Neural crest cell (in vitro differentiated cells): ENCODE data around the gene KCNK5. TPM values are rescaled to one million over a fixed set of nuclear protein-coding genes. Genes with fewer than 3 reads are reported as not detected.

ENCODE experiments used
- DNase-seq: peaks from one replicate; pipeline ENCODE4 v3.0.0; 2021; ENCODE audit warnings: low read depth, mixed read lengths, low spot score
- H3K27ac Mint-ChIP-seq: one replicate; pipeline ENCODE4 v1.8.0; 2021; ENCODE audit warnings: mild to moderate bottlenecking, mixed read lengths; ENCODE audit not compliant: unreplicated experiment
- H3K27me3 Mint-ChIP-seq: 2 replicates; pipeline ENCODE4 v1.8.0; 2021; ENCODE audit warnings: low read depth, mild to moderate bottlenecking, mixed read lengths
- H3K36me3 Mint-ChIP-seq: 2 replicates; pipeline ENCODE4 v1.8.0; 2021; ENCODE audit warnings: low read depth, mild to moderate bottlenecking, mixed read lengths
- H3K4me1 Mint-ChIP-seq: 2 replicates; pipeline ENCODE4 v1.8.0; 2021; ENCODE audit warnings: mixed read lengths
- H3K4me3 Mint-ChIP-seq: one replicate; pipeline ENCODE4 v1.8.0; 2021; ENCODE audit warnings: mild to moderate bottlenecking, mixed read lengths
- H3K9me3 Mint-ChIP-seq: 2 replicates; pipeline ENCODE4 v1.8.0; 2021; ENCODE audit warnings: mixed read lengths
- total RNA-seq: library from RNA; stranded (reverse); gene quantifications from 2 replicates; pipeline ENCODE4 v1.2.1, GENCODE V29; 2021
- TF ChIP-seq, protein P1 (sequence below): fragments of 200-600 bp; sonication (generic); conservative IDR thresholded peaks from 2 replicates; pipeline ENCODE4 v1.5.0; 2021; ENCODE audit warnings: antibody characterized with exemption, mild to moderate bottlenecking

Gene KCNK5
- total RNA-seq, 1 donor from 2014 or later, result 32.7 TPM

DNA sequence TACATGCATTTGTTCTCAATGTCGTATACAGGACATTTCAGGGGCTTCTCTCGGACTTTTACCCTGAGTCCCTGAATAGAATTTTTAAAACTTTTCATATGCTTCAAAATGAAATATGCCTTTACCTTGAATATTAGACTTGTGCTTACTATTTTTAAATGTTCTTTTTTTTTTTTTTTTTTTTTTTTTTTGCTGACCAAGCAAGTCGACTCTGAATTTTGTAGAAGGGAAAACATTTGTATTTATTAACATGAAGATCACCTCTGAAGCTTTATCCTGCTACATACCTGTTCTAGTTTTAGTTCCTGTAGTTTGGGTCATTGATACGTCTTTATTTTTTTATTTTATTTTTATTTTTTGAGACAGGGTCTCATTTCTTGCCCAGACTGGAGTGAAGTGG lies 74.6 kb downstream of the KCNK5 start:
- Mint-ChIP-seq H3K4me1 (no peaks in the 10 kb centered on the region), H3K4me3 (no peak overlapping the region), H3K36me3 (peaks cover 2% of the 10 kb centered on the region), H3K9me3 (peaks cover 2% of the 10 kb centered on the region), H3K27ac (no peak overlapping the region), H3K27me3 (peaks cover 27% of the 10 kb centered on the region)
- DNase-seq, result no peak
- TF ChIP-seq, protein P1, sequence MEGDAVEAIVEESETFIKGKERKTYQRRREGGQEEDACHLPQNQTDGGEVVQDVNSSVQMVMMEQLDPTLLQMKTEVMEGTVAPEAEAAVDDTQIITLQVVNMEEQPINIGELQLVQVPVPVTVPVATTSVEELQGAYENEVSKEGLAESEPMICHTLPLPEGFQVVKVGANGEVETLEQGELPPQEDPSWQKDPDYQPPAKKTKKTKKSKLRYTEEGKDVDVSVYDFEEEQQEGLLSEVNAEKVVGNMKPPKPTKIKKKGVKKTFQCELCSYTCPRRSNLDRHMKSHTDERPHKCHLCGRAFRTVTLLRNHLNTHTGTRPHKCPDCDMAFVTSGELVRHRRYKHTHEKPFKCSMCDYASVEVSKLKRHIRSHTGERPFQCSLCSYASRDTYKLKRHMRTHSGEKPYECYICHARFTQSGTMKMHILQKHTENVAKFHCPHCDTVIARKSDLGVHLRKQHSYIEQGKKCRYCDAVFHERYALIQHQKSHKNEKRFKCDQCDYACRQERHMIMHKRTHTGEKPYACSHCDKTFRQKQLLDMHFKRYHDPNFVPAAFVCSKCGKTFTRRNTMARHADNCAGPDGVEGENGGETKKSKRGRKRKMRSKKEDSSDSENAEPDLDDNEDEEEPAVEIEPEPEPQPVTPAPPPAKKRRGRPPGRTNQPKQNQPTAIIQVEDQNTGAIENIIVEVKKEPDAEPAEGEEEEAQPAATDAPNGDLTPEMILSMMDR, result no peak

DNA sequence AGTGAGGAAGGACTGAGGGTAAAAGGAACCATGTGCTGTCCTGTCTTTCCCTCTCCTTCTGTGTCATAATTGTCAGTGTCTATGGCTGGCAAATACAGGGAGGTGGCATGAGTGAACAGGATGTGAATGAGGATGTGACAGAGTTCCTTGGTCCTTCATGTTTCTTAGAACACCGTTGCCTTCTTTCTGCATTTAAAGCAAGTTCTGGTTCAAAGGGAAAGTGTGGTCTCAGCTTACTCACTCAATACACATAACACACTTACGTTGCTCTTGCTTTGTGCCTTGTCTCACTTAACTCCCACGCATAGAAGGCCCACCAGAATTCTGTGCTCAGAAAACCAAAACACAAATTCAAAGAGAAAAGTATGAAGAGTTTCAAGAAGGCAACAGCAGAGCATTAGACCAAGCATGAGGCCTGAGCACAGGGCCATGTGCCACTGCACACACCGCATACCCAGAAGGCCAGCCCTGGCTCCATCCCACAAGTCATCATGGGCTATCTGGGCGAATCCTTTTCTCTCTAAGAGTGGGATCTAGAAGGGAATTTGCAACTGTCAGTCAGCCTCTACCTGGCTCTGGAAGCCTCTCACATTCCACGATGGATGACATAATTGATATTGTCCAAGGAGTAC lies 75.4 kb downstream of the KCNK5 start:
- H3K9me3 Mint-ChIP-seq, result no peaks in the 10 kb centered on the region
- H3K4me1 Mint-ChIP-seq, result no peaks in the 10 kb centered on the region
- peaks cover 36% of the 10 kb centered on the region for H3K27me3 Mint-ChIP-seq
- H3K4me3 Mint-ChIP-seq, result no peak overlapping the region
- TF ChIP-seq, protein P1, result no peak
- no peak for DNase-seq
- no peak overlapping the region for H3K27ac Mint-ChIP-seq
- H3K36me3 Mint-ChIP-seq, result no peaks in the 10 kb centered on the region

DNA sequence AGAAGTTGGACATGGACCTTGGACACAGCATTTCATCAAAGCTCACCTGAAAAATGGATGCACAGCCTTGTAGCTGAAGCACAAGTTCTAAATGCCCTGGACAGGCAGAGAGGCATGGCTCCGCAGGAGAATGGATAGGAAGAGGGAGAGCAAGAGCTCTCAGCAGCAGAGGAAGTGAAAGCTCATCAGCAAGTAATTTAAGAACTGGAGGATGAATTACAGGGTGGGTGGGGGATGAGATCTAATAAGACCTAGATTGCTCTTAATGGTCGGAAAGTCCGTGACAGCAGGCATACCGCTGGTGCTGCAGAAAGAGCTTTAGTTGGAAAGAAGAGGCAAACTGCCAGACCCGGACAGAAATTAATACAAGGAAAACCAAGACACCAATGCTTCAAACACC lies 77.0 kb downstream of the KCNK5 start:
- Mint-ChIP-seq H3K27ac (no peak overlapping the region), H3K27me3 (peaks cover 42% of the 10 kb centered on the region), H3K4me3 (no peak overlapping the region), H3K9me3 (no peaks in the 10 kb centered on the region), H3K4me1 (no peaks in the 10 kb centered on the region), H3K36me3 (no peaks in the 10 kb centered on the region)
- no peak for DNase-seq
- TF ChIP-seq, protein P1, result no peak

DNA sequence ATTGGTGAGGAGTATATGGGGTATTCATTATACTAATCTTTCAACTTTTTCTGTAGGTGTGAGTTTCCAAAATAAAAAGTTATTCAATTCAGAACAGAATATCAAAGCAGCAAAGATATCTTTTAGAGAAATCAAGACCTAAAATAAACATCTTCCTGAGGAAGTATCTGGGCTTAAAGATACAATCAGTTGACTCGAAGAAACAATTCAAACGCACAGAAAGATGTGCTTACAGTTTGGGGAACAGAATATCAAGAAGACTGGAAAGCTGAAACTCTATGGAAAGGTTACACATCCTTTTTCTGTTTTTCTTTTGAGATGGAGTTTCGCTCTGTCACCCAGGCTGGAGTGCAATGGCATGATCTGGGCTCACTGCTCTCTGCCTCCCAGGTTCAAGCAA lies 78.1 kb downstream of the KCNK5 start:
- H3K9me3 Mint-ChIP-seq, result no peaks in the 10 kb centered on the region

DNA sequence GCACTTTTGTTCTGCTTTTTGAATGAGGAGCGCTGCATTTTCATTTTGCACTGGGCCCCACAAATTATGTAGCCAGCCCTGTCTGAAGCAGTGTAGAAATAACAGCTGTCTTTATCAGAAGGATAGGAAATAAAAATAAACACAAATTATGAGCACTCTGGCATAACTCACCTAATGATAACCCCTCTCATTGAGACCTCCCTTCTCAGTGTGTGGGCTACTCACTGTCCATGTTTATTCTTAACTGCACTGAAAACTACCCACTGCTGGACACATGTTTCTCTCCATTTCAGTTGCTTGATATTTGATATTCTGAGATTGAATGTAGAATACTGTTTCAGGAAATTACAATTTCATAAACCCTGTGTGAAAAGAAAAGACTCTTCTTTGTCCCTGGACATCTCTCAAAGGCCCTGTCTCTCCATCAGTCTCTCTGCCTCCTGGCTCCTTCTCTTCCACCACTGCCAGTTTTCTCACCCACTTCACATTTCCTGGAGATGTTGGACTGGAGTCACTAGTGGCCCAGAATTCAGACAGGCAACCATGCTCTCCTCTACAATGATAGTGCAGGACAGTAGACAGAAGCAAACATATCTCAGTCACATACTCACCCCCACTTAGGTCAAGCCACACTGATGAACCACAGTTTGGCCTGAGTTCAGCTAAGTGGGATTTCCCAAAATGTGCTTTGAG lies 84.6 kb downstream of the KCNK5 start:
- H3K27ac Mint-ChIP-seq, result no peak overlapping the region
- no peak for DNase-seq
- TF ChIP-seq, protein P1, result no peak
- no peaks in the 10 kb centered on the region for H3K9me3 Mint-ChIP-seq
- no peaks in the 10 kb centered on the region for H3K36me3 Mint-ChIP-seq
- no peak overlapping the region for H3K4me3 Mint-ChIP-seq
- H3K4me1 Mint-ChIP-seq, result peaks cover 10% of the 10 kb centered on the region
- peaks cover 31% of the 10 kb centered on the region for H3K27me3 Mint-ChIP-seq

More for the DNA sequence above, 78.1 kb downstream of the KCNK5 start:
- H3K4me3 Mint-ChIP-seq, result no peak overlapping the region
- no peaks in the 10 kb centered on the region for H3K36me3 Mint-ChIP-seq
- no peak for DNase-seq
- TF ChIP-seq, protein P1, result no peak
- H3K4me1 Mint-ChIP-seq, result peaks cover 5% of the 10 kb centered on the region
- no peak overlapping the region for H3K27ac Mint-ChIP-seq
- H3K27me3 Mint-ChIP-seq, result peaks cover 42% of the 10 kb centered on the region
